ENCODE results near the gene SIN3B.

DNA sequence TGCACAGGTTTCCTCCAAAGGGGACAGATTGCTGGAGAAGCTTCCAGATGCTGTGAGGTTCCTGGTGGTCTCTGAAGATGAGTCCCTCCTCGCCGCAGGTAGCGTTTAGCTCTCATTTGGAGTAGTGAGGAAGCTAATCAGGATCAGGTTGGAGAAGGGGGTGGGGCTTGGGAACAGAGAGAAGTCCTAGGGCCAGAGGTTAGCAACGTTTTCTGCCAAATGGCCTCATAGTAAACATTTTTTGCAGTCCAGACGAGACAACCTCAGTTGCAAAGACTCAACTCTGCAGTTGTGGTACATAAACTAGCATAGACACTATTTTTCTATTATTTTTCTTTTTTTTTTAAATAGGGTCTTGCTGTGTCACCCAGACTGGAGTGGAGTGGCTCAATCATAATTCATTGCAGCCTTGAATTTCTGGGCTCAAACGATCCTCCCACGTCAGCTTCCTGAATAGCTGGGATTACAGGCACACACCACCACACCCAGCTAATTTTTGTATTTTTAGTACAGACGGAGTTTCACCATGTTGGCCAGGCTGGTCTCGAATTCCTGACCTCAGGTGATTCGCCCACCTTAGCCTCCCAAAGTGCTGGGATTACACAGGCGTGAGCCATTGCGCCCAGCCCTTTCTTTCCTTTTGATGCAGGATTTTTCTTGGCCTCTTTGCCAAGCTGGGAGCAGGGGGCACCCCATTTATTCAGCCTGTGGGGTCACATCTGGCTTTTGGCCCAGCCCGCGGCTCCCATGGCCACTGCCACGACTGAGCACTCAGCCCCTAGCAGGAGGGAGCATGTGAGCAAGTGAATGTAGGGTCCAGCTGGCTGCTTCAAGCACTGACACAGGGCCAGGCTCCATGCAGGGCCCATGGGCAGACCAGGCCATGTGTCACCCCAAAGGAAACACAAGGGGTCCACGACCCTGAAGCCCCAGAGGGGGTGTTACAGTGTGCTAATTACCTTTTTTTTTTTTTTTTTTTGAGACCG, 34.4 kb upstream of the SIN3B start:
- TF ChIP-seq, protein P1, sequence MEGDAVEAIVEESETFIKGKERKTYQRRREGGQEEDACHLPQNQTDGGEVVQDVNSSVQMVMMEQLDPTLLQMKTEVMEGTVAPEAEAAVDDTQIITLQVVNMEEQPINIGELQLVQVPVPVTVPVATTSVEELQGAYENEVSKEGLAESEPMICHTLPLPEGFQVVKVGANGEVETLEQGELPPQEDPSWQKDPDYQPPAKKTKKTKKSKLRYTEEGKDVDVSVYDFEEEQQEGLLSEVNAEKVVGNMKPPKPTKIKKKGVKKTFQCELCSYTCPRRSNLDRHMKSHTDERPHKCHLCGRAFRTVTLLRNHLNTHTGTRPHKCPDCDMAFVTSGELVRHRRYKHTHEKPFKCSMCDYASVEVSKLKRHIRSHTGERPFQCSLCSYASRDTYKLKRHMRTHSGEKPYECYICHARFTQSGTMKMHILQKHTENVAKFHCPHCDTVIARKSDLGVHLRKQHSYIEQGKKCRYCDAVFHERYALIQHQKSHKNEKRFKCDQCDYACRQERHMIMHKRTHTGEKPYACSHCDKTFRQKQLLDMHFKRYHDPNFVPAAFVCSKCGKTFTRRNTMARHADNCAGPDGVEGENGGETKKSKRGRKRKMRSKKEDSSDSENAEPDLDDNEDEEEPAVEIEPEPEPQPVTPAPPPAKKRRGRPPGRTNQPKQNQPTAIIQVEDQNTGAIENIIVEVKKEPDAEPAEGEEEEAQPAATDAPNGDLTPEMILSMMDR (IDR thresholded peaks at IDR 0.05; ENCODE audit: poor library complexity, severe bottlenecking) = no peak
- TF ChIP-seq POLR2AphosphoS5 (IDR thresholded peaks at IDR 0.05) (no peak), TAF1 (IDR thresholded peaks at IDR 0.05; ENCODE audit: low read depth) (no peak), MXI1 (conservative IDR thresholded peaks at IDR 0.05; ENCODE audit: poor library complexity, severe bottlenecking) (no peak)
